SU-DHL-6 (cell line): ENCODE measurements around the gene GFOD2.

Experiments used
- H2AFZ ChIP-seq: fragments of 200-600 bp; sonication (generic); 2 replicates; pipeline ENCODE4 v1.6.1; 2014; ENCODE audit warnings: low read depth, mild to moderate bottlenecking, moderate library complexity, mixed read lengths, antibody characterized with exemption, low read length; ENCODE audit not compliant: severe bottlenecking
- H3F3A ChIP-seq: fragments of 200-600 bp; shearing (Covaris generic); 2 replicates; pipeline ENCODE4 v1.6.0; 2016; ENCODE audit warnings: antibody characterized with exemption, mild to moderate bottlenecking; ENCODE audit not compliant: insufficient read depth
- H3K27ac ChIP-seq: fragments of 200-600 bp; sonication (generic); 2 replicates; pipeline ENCODE4 v1.5.1; 2016; ENCODE audit warnings: low read depth, mild to moderate bottlenecking, low read length, moderate library complexity, mixed read lengths
- H3K27me3 ChIP-seq: fragments of 200-600 bp; sonication (generic), shearing (Covaris generic); 2 replicates; pipeline ENCODE4 v1.6.0; 2014; ENCODE audit warnings: mild to moderate bottlenecking, low read length
- H3K36me3 ChIP-seq: fragments of 200-600 bp; sonication (generic); 2 replicates; pipeline ENCODE4 v1.6.1; 2014; ENCODE audit warnings: mild to moderate bottlenecking, low read length, mixed read lengths
- H3K4me2 ChIP-seq: fragments of 300-600, 200-600 bp; shearing (Covaris generic), sonication (generic); 2 replicates; pipeline ENCODE4 v1.6.0; 2014; ENCODE audit warnings: low read length, low read depth, mild to moderate bottlenecking; ENCODE audit not compliant: poor library complexity, severe bottlenecking
- H3K4me3 ChIP-seq: fragments of 200-600 bp; sonication (generic); 2 replicates; pipeline ENCODE4 v1.5.1; 2014; ENCODE audit warnings: antibody characterized with exemption, low read length, mild to moderate bottlenecking, mixed read lengths; ENCODE audit not compliant: insufficient read depth, poor library complexity, severe bottlenecking
- H3K79me2 ChIP-seq: fragments of 200-600 bp; sonication (generic); 2 replicates; pipeline ENCODE4 v1.6.1; 2014; ENCODE audit warnings: mild to moderate bottlenecking, low read length, moderate library complexity; ENCODE audit not compliant: insufficient read depth
- H3K9ac ChIP-seq: fragments of 200-600 bp; sonication (generic); 2 replicates; pipeline ENCODE4 v1.7.0; 2014; ENCODE audit warnings: mild to moderate bottlenecking, low read length
- H3K9me2 ChIP-seq: fragments of 200-600 bp; sonication (generic); replicated peaks from 2 replicates; pipeline ENCODE4 v1.6.1; 2014; ENCODE audit warnings: low read length; ENCODE audit not compliant: insufficient read depth
- H3K9me3 ChIP-seq: fragments of 200-600 bp; sonication (generic); 2 replicates; pipeline ENCODE4 v1.6.1; 2014; ENCODE audit warnings: low read length, mixed read lengths; ENCODE audit not compliant: insufficient read depth
- H4K20me1 ChIP-seq: fragments of 200-600 bp; sonication (generic); 2 replicates; pipeline ENCODE4 v1.6.1; 2014; ENCODE audit warnings: low read depth, mild to moderate bottlenecking, antibody characterized with exemption, low read length, moderate library complexity, mixed read lengths
- EZH2phosphoT487 ChIP-seq: fragments of 200-600 bp; sonication (generic), shearing (Covaris generic); conservative IDR thresholded peaks from 2 replicates; pipeline ENCODE4 v1.6.1; 2018; ENCODE audit warnings: mild to moderate bottlenecking, antibody characterized with exemption, low read length, moderate library complexity, mixed read lengths
- TF ChIP-seq, protein P1 (sequence below): fragments of 200-600 bp; sonication (generic); IDR thresholded peaks from one replicate; pipeline ENCODE4 v1.5.1; 2017; ENCODE audit warnings: antibody characterized with exemption, mild to moderate bottlenecking, low read length, moderate library complexity; ENCODE audit not compliant: insufficient read depth, poor library complexity, severe bottlenecking

The GFOD2 gene

DNA sequence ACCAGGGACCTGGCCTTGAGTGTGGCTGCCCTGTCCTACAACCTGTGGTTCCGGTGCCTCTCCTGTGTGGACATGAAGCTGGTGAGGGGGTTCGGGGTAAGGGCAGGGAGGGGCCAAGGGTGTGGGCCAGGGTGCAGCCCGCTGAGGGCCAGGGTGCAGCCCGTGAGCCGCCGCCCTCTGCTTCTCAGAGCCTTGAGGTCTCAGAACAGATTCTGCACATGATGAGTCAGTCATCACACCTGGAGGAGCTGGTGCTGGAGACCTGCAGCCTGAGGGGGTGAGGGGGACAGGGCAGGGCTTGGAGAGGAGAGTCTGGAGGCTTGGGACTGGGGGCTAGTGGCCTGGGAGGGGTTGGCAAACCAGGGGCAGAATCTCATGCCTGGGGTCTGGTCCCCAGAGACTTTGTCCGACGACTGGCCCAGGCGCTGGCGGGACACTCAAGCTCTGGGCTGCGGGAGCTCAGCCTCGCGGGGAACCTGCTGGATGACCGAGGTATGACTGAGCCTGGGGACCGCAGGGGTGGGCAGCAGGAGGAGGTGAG lies 71.9 kb downstream of the GFOD2 start:
- no peaks in the 10 kb centered on the region for H3K36me3 ChIP-seq
- no peak overlapping the region for H3K4me2 ChIP-seq
- no peak for TF ChIP-seq EZH2phosphoT487
- TF ChIP-seq, protein P1, sequence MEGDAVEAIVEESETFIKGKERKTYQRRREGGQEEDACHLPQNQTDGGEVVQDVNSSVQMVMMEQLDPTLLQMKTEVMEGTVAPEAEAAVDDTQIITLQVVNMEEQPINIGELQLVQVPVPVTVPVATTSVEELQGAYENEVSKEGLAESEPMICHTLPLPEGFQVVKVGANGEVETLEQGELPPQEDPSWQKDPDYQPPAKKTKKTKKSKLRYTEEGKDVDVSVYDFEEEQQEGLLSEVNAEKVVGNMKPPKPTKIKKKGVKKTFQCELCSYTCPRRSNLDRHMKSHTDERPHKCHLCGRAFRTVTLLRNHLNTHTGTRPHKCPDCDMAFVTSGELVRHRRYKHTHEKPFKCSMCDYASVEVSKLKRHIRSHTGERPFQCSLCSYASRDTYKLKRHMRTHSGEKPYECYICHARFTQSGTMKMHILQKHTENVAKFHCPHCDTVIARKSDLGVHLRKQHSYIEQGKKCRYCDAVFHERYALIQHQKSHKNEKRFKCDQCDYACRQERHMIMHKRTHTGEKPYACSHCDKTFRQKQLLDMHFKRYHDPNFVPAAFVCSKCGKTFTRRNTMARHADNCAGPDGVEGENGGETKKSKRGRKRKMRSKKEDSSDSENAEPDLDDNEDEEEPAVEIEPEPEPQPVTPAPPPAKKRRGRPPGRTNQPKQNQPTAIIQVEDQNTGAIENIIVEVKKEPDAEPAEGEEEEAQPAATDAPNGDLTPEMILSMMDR: no peak
- H4K20me1 ChIP-seq: no peaks in the 10 kb centered on the region
- no peak overlapping the region for H3K9ac ChIP-seq
- no peaks in the 10 kb centered on the region for H3K9me3 ChIP-seq
- no peak overlapping the region for H2AFZ ChIP-seq
- peaks cover 8% of the 10 kb centered on the region for H3F3A ChIP-seq
- no peaks in the 10 kb centered on the region for H3K9me2 ChIP-seq
- H3K79me2 ChIP-seq: peaks cover 8% of the 10 kb centered on the region
- H3K27me3 ChIP-seq: no peaks in the 10 kb centered on the region
- H3K4me3 ChIP-seq: no peak overlapping the region
- H3K27ac ChIP-seq: no peak overlapping the region

DNA sequence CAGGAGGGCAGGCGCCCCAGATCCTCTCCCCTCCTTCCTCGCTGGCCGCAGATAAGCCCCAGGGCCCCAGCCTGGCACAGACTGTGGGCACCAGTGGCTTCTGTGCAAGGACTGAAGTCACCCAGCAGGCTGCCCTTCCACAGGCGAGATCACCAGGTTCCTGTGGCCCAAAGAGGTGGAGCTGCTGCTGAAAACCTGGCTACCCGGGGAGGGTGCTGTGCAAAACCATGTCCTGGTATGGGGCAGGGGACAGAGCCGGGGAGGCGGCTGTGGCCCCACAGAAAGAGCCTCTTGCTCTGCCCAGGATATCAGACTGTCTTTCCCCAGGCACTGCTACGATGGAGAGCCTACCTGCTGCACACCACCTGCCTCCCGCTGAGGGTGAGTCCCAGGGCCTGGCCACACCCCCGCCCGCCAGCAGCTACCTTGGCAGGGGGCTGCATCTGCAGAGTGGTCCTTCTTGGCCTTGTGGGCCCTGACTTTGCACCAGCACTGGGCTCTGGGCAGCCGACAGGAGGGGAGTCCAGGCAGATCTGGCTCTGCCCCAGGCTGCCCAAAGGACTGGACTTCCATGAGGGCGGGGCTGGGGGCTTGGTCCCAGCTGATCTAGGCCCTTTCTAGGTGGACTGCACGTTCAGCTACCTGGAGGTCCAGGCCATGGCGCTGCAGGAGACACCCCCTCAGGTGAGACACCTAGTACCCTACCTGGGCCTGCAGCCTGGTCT lies 73.6 kb downstream of the GFOD2 start:
- Histone ChIP-seq H3K4me3 (peak overlapping the region; percentile 86), H3K9ac (peak overlapping the region; percentile 98), H3K79me2 (peaks cover 8% of the 10 kb centered on the region), H3K36me3 (no peaks in the 10 kb centered on the region), H3F3A (peaks cover 13% of the 10 kb centered on the region), H3K27ac (peak overlapping the region; percentile 81), H3K9me2 (no peaks in the 10 kb centered on the region), H3K4me2 (peak overlapping the region; percentile 88), H3K9me3 (no peaks in the 10 kb centered on the region), H2AFZ (peak overlapping the region; percentile 89), H3K27me3 (no peaks in the 10 kb centered on the region), H4K20me1 (no peaks in the 10 kb centered on the region)
- TF ChIP-seq, protein P1: no peak
- TF ChIP-seq EZH2phosphoT487: no peak

DNA sequence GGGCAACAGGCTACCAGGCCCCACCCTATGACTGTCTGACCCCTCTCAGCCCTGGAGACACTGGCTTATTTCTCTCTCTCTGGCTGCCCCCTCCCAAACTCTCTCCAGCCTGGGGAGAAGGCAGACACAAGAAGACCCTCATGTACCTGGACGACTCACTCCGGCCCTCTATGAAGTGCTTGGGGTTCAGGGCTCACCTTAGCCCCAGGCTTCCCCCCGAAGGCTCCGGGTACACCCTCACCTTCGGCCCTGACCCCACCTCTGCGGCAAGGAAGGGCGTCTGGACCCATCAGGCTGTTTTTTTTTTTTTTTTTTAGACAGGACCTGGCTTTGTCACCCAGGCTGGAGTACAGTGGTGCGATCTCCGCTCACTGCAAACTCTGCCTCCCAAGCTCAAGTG lies 75.1 kb downstream of the GFOD2 start:
- Histone ChIP-seq H3K27me3 (no peaks in the 10 kb centered on the region), H3K4me2 (peak overlapping the region; percentile 88), H3K79me2 (peaks cover 8% of the 10 kb centered on the region), H3K27ac (no peak overlapping the region), H3F3A (peaks cover 13% of the 10 kb centered on the region), H3K9me3 (no peaks in the 10 kb centered on the region), H2AFZ (no peak overlapping the region), H3K4me3 (no peak overlapping the region), H3K9me2 (no peaks in the 10 kb centered on the region), H3K9ac (peak overlapping the region; percentile 98; the same call in 1 of the 2 replicates), H3K36me3 (peaks cover under 1% of the 10 kb centered on the region; the same call in 1 of the 2 replicates), H4K20me1 (no peaks in the 10 kb centered on the region)
- TF ChIP-seq, protein P1: no peak
- TF ChIP-seq EZH2phosphoT487: no peak
